IMR-90 (cell line): ENCODE measurements around the gene ERCC1. TPM values are rescaled to one million over a fixed set of nuclear protein-coding genes. Genes with fewer than 3 reads are reported as not detected.

Experiments
- microRNA-seq, 2 experiments: library from miRNA; stranded (forward) in 1 of 2; unstranded in 1 of 2; fragments of 10-50 nt in 1 of 2; fragments of <30 nt in 1 of 2; gene quantifications in 1 of 2; microRNA quantifications in 1 of 2; one replicate each; pipeline versions ENCODE3 to v1.1.0; 2013 to 2020; ENCODE audit not compliant: insufficient read depth in 1 of 2, insufficient read length in 1 of 2, unreplicated experiment in 1 of 2
- polyA plus RNA-seq, 3 experiments: library from polyadenylated mRNA; depleted of rRNA; stranded (reverse); fragments of >200 nt; gene quantifications; 2 replicates each; pipeline ENCODE4 v1.2.3, GENCODE V29; 2012; ENCODE audit warnings: low replicate concordance in 1 of 3
- small RNA-seq, 5 experiments: library from RNA; depleted of rRNA; stranded (forward); fragments of <200 nt; gene quantifications; one replicate each; pipeline ENCODE3, GENCODE V24; 2012
- total RNA-seq: library from RNA; depleted of rRNA; stranded (reverse); fragments of >200 nt; gene quantifications from 2 replicates; pipeline ENCODE4 v1.2.3, GENCODE V29; 2012; rRNA removed

The ERCC1 gene
- total and polyA plus RNA-seq, 2 of the 4 experiments (the other 2 are of a cell fraction), result 84.2 to 132 TPM

Small RNA genes within 50 kb of the gene (microRNA-seq; reads per million reads assigned to microRNA genes)
- 0 reads per million in 2 experiments for gene MIR6088

Small RNA genes within 50 kb of the gene (small RNA-seq; reads per million reads assigned to genes)
- 0 reads per million in 5 experiments for gene MIR6088

Other genes starting within 250 kb of the ERCC1 start
- gene TRAPPC6A, start 245.7 kb downstream of the ERCC1 start, total RNA-seq, result 3.1 and 4.1 TPM in 2 replicates
- gene TRAPPC6A, start 245.7 kb downstream of the ERCC1 start, polyA plus RNA-seq (2012; rRNA removed), result 11.9 and 13.4 TPM in 2 replicates
- gene BLOC1S3, start 245.1 kb downstream of the ERCC1 start, total RNA-seq, result 0.83 and 1.1 TPM in 2 replicates
- 4.7 and 4.9 TPM in 2 replicates for gene BLOC1S3, start 245.1 kb downstream of the ERCC1 start, polyA plus RNA-seq (2012; rRNA removed)
- gene EXOC3L2, start 178.5 kb downstream of the ERCC1 start, total RNA-seq, result not detected in 2 replicates
- 0.03 TPM in 1 of 2 replicates, not detected in the other for gene EXOC3L2, start 178.5 kb downstream of the ERCC1 start, polyA plus RNA-seq (2012; rRNA removed)
- gene MARK4, start 172.6 kb downstream of the ERCC1 start, total RNA-seq, result 8.1 and 11.3 TPM in 2 replicates
- 20.3 and 20.7 TPM in 2 replicates for gene MARK4, start 172.6 kb downstream of the ERCC1 start, polyA plus RNA-seq (2012; rRNA removed)
- gene CKM, start 101.0 kb downstream of the ERCC1 start, total RNA-seq, result not detected in 2 replicates
- not detected in 2 replicates for gene CKM, start 101.0 kb downstream of the ERCC1 start, polyA plus RNA-seq (2012; rRNA removed)
- gene KLC3, start 83.2 kb downstream of the ERCC1 start, total RNA-seq, result under 0.01 and 0.18 TPM in 2 replicates
- gene KLC3, start 83.2 kb downstream of the ERCC1 start, polyA plus RNA-seq (2012; rRNA removed), result 0.09 and 0.14 TPM in 2 replicates
- 26.7 and 30.6 TPM in 2 replicates for gene ERCC2, start 53.3 kb downstream of the ERCC1 start, total RNA-seq
- gene ERCC2, start 53.3 kb downstream of the ERCC1 start, polyA plus RNA-seq (2012; rRNA removed), result 66.5 and 75.6 TPM in 2 replicates
- gene PPP1R13L, start 18.8 kb downstream of the ERCC1 start, total RNA-seq, result 0.56 and 3.0 TPM in 2 replicates
- gene PPP1R13L, start 18.8 kb downstream of the ERCC1 start, polyA plus RNA-seq (2012; rRNA removed), result 11.6 and 13.3 TPM in 2 replicates
- gene POLR1G, start 17.3 kb downstream of the ERCC1 start, total RNA-seq, result 10.3 and 12.5 TPM in 2 replicates
- 8.0 and 8.8 TPM in 2 replicates for gene POLR1G, start 17.3 kb downstream of the ERCC1 start, polyA plus RNA-seq (2012; rRNA removed)
- gene FOSB, start 44.1 kb upstream of the ERCC1 start, total RNA-seq, result 11.1 and 31.9 TPM in 2 replicates
- gene FOSB, start 44.1 kb upstream of the ERCC1 start, polyA plus RNA-seq (2012; rRNA removed), result 15.6 and 60.1 TPM in 2 replicates
- 5.3 and 5.7 TPM in 2 replicates for gene RTN2, start 73.1 kb upstream of the ERCC1 start, total RNA-seq
- gene RTN2, start 73.1 kb upstream of the ERCC1 start, polyA plus RNA-seq (2012; rRNA removed), result 17.4 and 19.4 TPM in 2 replicates
- gene PPM1N, start 74.5 kb upstream of the ERCC1 start, total RNA-seq, result 0.56 and 0.90 TPM in 2 replicates
- gene PPM1N, start 74.5 kb upstream of the ERCC1 start, polyA plus RNA-seq (2012; rRNA removed), result 1.6 TPM in 2 replicates
- gene VASP, start 83.6 kb upstream of the ERCC1 start, total RNA-seq, result 61.1 and 66.9 TPM in 2 replicates
- 88.8 and 126 TPM in 2 replicates for gene VASP, start 83.6 kb upstream of the ERCC1 start, polyA plus RNA-seq (2012; rRNA removed)
- gene OPA3, start 160.9 kb upstream of the ERCC1 start, total RNA-seq, result 3.9 and 5.2 TPM in 2 replicates
- gene OPA3, start 160.9 kb upstream of the ERCC1 start, polyA plus RNA-seq (2012; rRNA removed), result 9.6 and 10.9 TPM in 2 replicates
- not detected in 2 replicates for gene GPR4, start 178.3 kb upstream of the ERCC1 start, total RNA-seq
- 0.02 and 0.04 TPM in 2 replicates for gene GPR4, start 178.3 kb upstream of the ERCC1 start, polyA plus RNA-seq (2012; rRNA removed)
- 11.1 and 11.8 TPM in 2 replicates for gene EML2, start 215.5 kb upstream of the ERCC1 start, total RNA-seq
- 25.3 and 26.0 TPM in 2 replicates for gene EML2, start 215.5 kb upstream of the ERCC1 start, polyA plus RNA-seq (2012; rRNA removed)
- gene GIPR, start 244.3 kb upstream of the ERCC1 start, total RNA-seq, result 0.18 and 0.28 TPM in 2 replicates
- 0.63 and 1.2 TPM in 2 replicates for gene GIPR, start 244.3 kb upstream of the ERCC1 start, polyA plus RNA-seq (2012; rRNA removed)